Measurements from ENCODE around the gene ARCN1.

The ARCN1 gene

GRCh38 chr11:118635642-118636041, 63.4 kb downstream of the ARCN1 start:
- no CpG with 5 or more reads among the region's 2 CpGs for WGBS, 2 donors (ENCODE audit: extremely low coverage in 2 of 2, insufficient read length in 2 of 2, insufficient replicate concordance in 1 of 2)
- H3K27ac ChIP-seq (replicated peaks; ENCODE audit: low read length) = no peak overlapping the region

GRCh38 chr11:118636569-118637290, 64.5 kb downstream of the ARCN1 start:
- no peak overlapping the region for H3K18ac ChIP-seq (ENCODE audit: low read length)
- no peaks in the 10 kb centered on the region for H3K27me3 ChIP-seq (ENCODE audit: control insufficient read depth in 3 of 3, insufficient read depth in 3 of 3, low read depth in 1 of 3, low read length in 3 of 3)
- H3K9me3 ChIP-seq (replicated peaks in 1 of 2; ENCODE audit: control insufficient read depth in 2 of 2, insufficient read depth in 1 of 2, low read depth in 1 of 2, low read length in 2 of 2) = no peaks in the 10 kb centered on the region
- no peak overlapping the region for H3K4ac ChIP-seq (ENCODE audit: low read length)
- peaks cover 8% of the 10 kb centered on the region for H3K79me1 ChIP-seq (ENCODE audit: low read depth, low read length)
- no peak overlapping the region for H2BK5ac ChIP-seq (ENCODE audit: low read length)
- H4K8ac ChIP-seq (ENCODE audit: low read depth, low read length) = no peak overlapping the region
- H2AK5ac ChIP-seq (ENCODE audit: low read depth, low read length) = no peak overlapping the region
- WGBS, 2 donors (ENCODE audit: extremely low coverage in 2 of 2, insufficient read length in 2 of 2, insufficient replicate concordance in 1 of 2) = no CpG with 5 or more reads among the region's 8 CpGs
- no peak overlapping the region for H2BK12ac ChIP-seq (ENCODE audit: low read length)
- no peak overlapping the region for H2AFZ ChIP-seq (ENCODE audit: low read length)
- H3K27ac ChIP-seq (replicated peaks; ENCODE audit: low read length) = no peak overlapping the region
- no peak overlapping the region for H3K4me3 ChIP-seq (ENCODE audit: low read length in 2 of 2)
- no peak overlapping the region for H3K4me2 ChIP-seq (ENCODE audit: insufficient read depth, low read length, poor library complexity, severe bottlenecking)
- H3K23ac ChIP-seq (ENCODE audit: low read depth, low read length, poor library complexity) = no peak overlapping the region
- H3K36me3 ChIP-seq (replicated peaks in 1 of 2; ENCODE audit: control insufficient read depth in 2 of 2, insufficient read depth in 2 of 2, low read length in 2 of 2) = peaks cover 53 to 100% of the 10 kb centered on the region in 2 donors
- H2BK120ac ChIP-seq (ENCODE audit: low read depth, low read length) = no peak overlapping the region
- H4K91ac ChIP-seq (ENCODE audit: low read depth, low read length, poor library complexity) = no peak overlapping the region
- peaks cover 0 to 21% of the 10 kb centered on the region in 2 donors for H3K4me1 ChIP-seq (ENCODE audit: control insufficient read depth in 2 of 2, insufficient read depth in 1 of 2, low read depth in 1 of 2, low read length in 2 of 2)
- no peak overlapping the region for H3K14ac ChIP-seq (ENCODE audit: low read length)
- no peak overlapping the region for H3K9ac ChIP-seq (ENCODE audit: low read depth, low read length, poor library complexity)
- no peak overlapping the region for H2BK15ac ChIP-seq (ENCODE audit: low read length)
- DNase-seq (ENCODE audit: low spot score) = no peak

More at GRCh38 chr11:118635642-118636041, 63.4 kb downstream of the ARCN1 start:
- Histone ChIP-seq H3K4me3 (ENCODE audit: low read length in 2 of 2) (no peak overlapping the region), H2BK12ac (ENCODE audit: low read length) (no peak overlapping the region), H3K18ac (ENCODE audit: low read length) (no peak overlapping the region), H4K91ac (ENCODE audit: low read depth, low read length, poor library complexity) (no peak overlapping the region), H3K14ac (ENCODE audit: low read length) (peak overlapping the region; percentile 2), H3K9me3 (replicated peaks in 1 of 2; ENCODE audit: control insufficient read depth in 2 of 2, insufficient read depth in 1 of 2, low read depth in 1 of 2, low read length in 2 of 2) (no peaks in the 10 kb centered on the region), H3K27me3 (ENCODE audit: control insufficient read depth in 3 of 3, insufficient read depth in 3 of 3, low read depth in 1 of 3, low read length in 3 of 3) (no peaks in the 10 kb centered on the region), H2BK120ac (ENCODE audit: low read depth, low read length) (no peak overlapping the region), H2AK5ac (ENCODE audit: low read depth, low read length) (no peak overlapping the region), H3K36me3 (replicated peaks in 1 of 2; ENCODE audit: control insufficient read depth in 2 of 2, insufficient read depth in 2 of 2, low read length in 2 of 2) (peaks cover 54 to 100% of the 10 kb centered on the region in 2 donors), H3K4me1 (ENCODE audit: control insufficient read depth in 2 of 2, insufficient read depth in 1 of 2, low read depth in 1 of 2, low read length in 2 of 2) (peaks cover 0 to 21% of the 10 kb centered on the region in 2 donors), H3K4ac (ENCODE audit: low read length) (no peak overlapping the region), H2BK5ac (ENCODE audit: low read length) (no peak overlapping the region), H3K9ac (ENCODE audit: low read depth, low read length, poor library complexity) (peak overlapping the region; percentile 24), H3K23ac (ENCODE audit: low read depth, low read length, poor library complexity) (no peak overlapping the region), H3K79me1 (ENCODE audit: low read depth, low read length) (peaks cover 8% of the 10 kb centered on the region), H4K8ac (ENCODE audit: low read depth, low read length) (no peak overlapping the region), H3K4me2 (ENCODE audit: insufficient read depth, low read length, poor library complexity, severe bottlenecking) (no peak overlapping the region), H2BK15ac (ENCODE audit: low read length) (no peak overlapping the region), H2AFZ (ENCODE audit: low read length) (no peak overlapping the region)
- no peak for DNase-seq (ENCODE audit: low spot score)

GRCh38 chr11:118638726-118639125, 66.5 kb downstream of the ARCN1 start:
- no peak overlapping the region for H3K14ac ChIP-seq (ENCODE audit: low read length)
- DNase-seq (ENCODE audit: low spot score) = no peak
- no peak overlapping the region for H3K4ac ChIP-seq (ENCODE audit: low read length)
- no peak overlapping the region for H3K18ac ChIP-seq (ENCODE audit: low read length)
- no peak overlapping the region for H2AFZ ChIP-seq (ENCODE audit: low read length)
- H2BK5ac ChIP-seq (ENCODE audit: low read length) = no peak overlapping the region
- H3K79me1 ChIP-seq (ENCODE audit: low read depth, low read length) = peaks cover 10% of the 10 kb centered on the region
- H3K23ac ChIP-seq (ENCODE audit: low read depth, low read length, poor library complexity) = no peak overlapping the region
- H2BK12ac ChIP-seq (ENCODE audit: low read length) = no peak overlapping the region
- H2BK15ac ChIP-seq (ENCODE audit: low read length) = no peak overlapping the region
- no peak overlapping the region for H2BK120ac ChIP-seq (ENCODE audit: low read depth, low read length)
- H3K9ac ChIP-seq (ENCODE audit: low read depth, low read length, poor library complexity) = no peak overlapping the region
- no peaks in the 10 kb centered on the region for H3K27me3 ChIP-seq (ENCODE audit: control insufficient read depth in 3 of 3, insufficient read depth in 3 of 3, low read depth in 1 of 3, low read length in 3 of 3)
- H3K4me3 ChIP-seq (ENCODE audit: low read length in 2 of 2) = no peak overlapping the region
- no peak overlapping the region for H3K27ac ChIP-seq (replicated peaks; ENCODE audit: low read length)
- H2AK5ac ChIP-seq (ENCODE audit: low read depth, low read length) = no peak overlapping the region
- peaks cover 0 to 19% of the 10 kb centered on the region in 2 donors for H3K4me1 ChIP-seq (ENCODE audit: control insufficient read depth in 2 of 2, insufficient read depth in 1 of 2, low read depth in 1 of 2, low read length in 2 of 2)
- H3K4me2 ChIP-seq (ENCODE audit: insufficient read depth, low read length, poor library complexity, severe bottlenecking) = no peak overlapping the region
- WGBS, 2 donors (ENCODE audit: extremely low coverage in 2 of 2, insufficient read length in 2 of 2, insufficient replicate concordance in 1 of 2) = no CpG with 5 or more reads among the region's 6 CpGs
- no peak overlapping the region for H4K91ac ChIP-seq (ENCODE audit: low read depth, low read length, poor library complexity)
- peaks cover 55 to 100% of the 10 kb centered on the region in 2 donors for H3K36me3 ChIP-seq (replicated peaks in 1 of 2; ENCODE audit: control insufficient read depth in 2 of 2, insufficient read depth in 2 of 2, low read length in 2 of 2)
- no peak overlapping the region for H4K8ac ChIP-seq (ENCODE audit: low read depth, low read length)
- no peaks in the 10 kb centered on the region for H3K9me3 ChIP-seq (replicated peaks in 1 of 2; ENCODE audit: control insufficient read depth in 2 of 2, insufficient read depth in 1 of 2, low read depth in 1 of 2, low read length in 2 of 2)

GRCh38 chr11:118639899-118640298, 67.7 kb downstream of the ARCN1 start:
- no peak for DNase-seq (ENCODE audit: low spot score)
- peaks cover 10% of the 10 kb centered on the region for H3K79me1 ChIP-seq (ENCODE audit: low read depth, low read length)

More at GRCh38 chr11:118639899-118640298, 67.7 kb downstream of the ARCN1 start:
- Histone ChIP-seq H3K4me1 (ENCODE audit: control insufficient read depth in 2 of 2, insufficient read depth in 1 of 2, low read depth in 1 of 2, low read length in 2 of 2) (peaks cover 0 to 11% of the 10 kb centered on the region in 2 donors), H4K91ac (ENCODE audit: low read depth, low read length, poor library complexity) (no peak overlapping the region), H3K4me3 (ENCODE audit: low read length in 2 of 2) (no peak overlapping the region), H2BK120ac (ENCODE audit: low read depth, low read length) (no peak overlapping the region), H2AFZ (ENCODE audit: low read length) (no peak overlapping the region), H3K36me3 (replicated peaks in 1 of 2; ENCODE audit: control insufficient read depth in 2 of 2, insufficient read depth in 2 of 2, low read length in 2 of 2) (peaks cover 65 to 100% of the 10 kb centered on the region in 2 donors), H2AK5ac (ENCODE audit: low read depth, low read length) (no peak overlapping the region), H3K27ac (replicated peaks; ENCODE audit: low read length) (no peak overlapping the region), H2BK15ac (ENCODE audit: low read length) (no peak overlapping the region), H3K4me2 (ENCODE audit: insufficient read depth, low read length, poor library complexity, severe bottlenecking) (no peak overlapping the region), H3K9ac (ENCODE audit: low read depth, low read length, poor library complexity) (peak overlapping the region; percentile 46), H3K23ac (ENCODE audit: low read depth, low read length, poor library complexity) (no peak overlapping the region), H4K8ac (ENCODE audit: low read depth, low read length) (no peak overlapping the region), H2BK5ac (ENCODE audit: low read length) (no peak overlapping the region), H3K9me3 (replicated peaks in 1 of 2; ENCODE audit: control insufficient read depth in 2 of 2, insufficient read depth in 1 of 2, low read depth in 1 of 2, low read length in 2 of 2) (no peaks in the 10 kb centered on the region), H3K18ac (ENCODE audit: low read length) (no peak overlapping the region), H3K4ac (ENCODE audit: low read length) (no peak overlapping the region), H2BK12ac (ENCODE audit: low read length) (no peak overlapping the region), H3K14ac (ENCODE audit: low read length) (no peak overlapping the region), H3K27me3 (ENCODE audit: control insufficient read depth in 3 of 3, insufficient read depth in 3 of 3, low read depth in 1 of 3, low read length in 3 of 3) (no peaks in the 10 kb centered on the region)
- WGBS, 2 donors (ENCODE audit: extremely low coverage in 2 of 2, insufficient read length in 2 of 2, insufficient replicate concordance in 1 of 2) = no CpG with 5 or more reads among the region's 4 CpGs

Measured in neuronal stem cell (in vitro differentiated cells).